ENCODE measurements around the gene CEP20. TPM values are rescaled to one million over a fixed set of nuclear protein-coding genes. Genes with fewer than 3 reads are reported as not detected.

CEP20 gene
- total RNA-seq, 4 donors from 2014 or later: 9.4 to 21.7 (median 20.8) TPM

DNA sequence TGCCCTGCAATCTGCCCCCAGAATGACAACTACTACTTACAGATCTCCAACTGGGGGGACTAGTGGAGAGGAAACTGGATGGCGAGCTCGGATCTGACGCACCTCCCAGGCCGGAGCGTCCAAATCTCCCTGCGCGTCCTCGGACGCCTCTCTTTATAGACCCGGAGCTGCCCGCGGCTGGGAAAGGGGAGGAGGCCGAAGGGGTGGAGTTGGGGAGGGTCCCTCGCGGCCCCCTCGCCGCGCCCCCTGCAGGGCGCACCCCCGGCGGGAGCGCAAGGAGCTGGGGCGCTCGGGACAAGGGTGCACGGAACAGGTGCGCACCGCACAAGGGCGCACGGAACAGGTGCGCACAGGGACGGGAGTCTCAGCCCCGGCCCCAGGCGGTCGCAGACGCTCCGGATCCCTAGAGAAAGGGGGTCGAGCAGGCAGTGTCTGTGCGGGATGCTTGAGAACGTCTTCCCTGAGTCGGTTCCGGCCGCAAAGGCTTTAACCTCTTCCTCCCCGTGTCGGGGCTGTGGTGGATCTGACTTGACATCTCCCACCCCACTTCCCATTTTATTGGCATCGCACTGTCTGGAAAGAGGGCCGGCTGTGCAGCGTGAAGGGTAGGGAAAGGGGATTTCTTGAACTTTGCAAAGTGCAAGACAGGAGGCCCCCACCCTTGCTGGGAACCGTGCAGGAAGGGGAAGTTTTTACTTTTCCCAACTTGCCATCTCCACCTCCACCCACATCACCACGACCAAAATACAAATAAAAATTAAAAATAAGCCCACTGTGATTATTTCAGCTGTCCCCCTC lies 31.3 kb downstream of the CEP20 start, which contains the start of gene MYH11:
Gene MYH11 (minus strand): TSS at position 128 of the 798 bp plus-strand sequence. CDS start 18,776 bp downstream, outside the sequence.
- peak; percentile 79 for TF ChIP-seq POLR2A (IDR thresholded peaks at IDR 0.05)
- TF ChIP-seq, protein P1, sequence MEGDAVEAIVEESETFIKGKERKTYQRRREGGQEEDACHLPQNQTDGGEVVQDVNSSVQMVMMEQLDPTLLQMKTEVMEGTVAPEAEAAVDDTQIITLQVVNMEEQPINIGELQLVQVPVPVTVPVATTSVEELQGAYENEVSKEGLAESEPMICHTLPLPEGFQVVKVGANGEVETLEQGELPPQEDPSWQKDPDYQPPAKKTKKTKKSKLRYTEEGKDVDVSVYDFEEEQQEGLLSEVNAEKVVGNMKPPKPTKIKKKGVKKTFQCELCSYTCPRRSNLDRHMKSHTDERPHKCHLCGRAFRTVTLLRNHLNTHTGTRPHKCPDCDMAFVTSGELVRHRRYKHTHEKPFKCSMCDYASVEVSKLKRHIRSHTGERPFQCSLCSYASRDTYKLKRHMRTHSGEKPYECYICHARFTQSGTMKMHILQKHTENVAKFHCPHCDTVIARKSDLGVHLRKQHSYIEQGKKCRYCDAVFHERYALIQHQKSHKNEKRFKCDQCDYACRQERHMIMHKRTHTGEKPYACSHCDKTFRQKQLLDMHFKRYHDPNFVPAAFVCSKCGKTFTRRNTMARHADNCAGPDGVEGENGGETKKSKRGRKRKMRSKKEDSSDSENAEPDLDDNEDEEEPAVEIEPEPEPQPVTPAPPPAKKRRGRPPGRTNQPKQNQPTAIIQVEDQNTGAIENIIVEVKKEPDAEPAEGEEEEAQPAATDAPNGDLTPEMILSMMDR (IDR thresholded peaks at IDR 0.05): no peak
- TF ChIP-seq POLR2AphosphoS5 (IDR thresholded peaks at IDR 0.05): peak; percentile 81 to 94 (median 85)
- peak within 1 kb of the TSS; percentile 76 to 92 (median 83) for H3K27ac ChIP-seq
- WGBS, 2 donors (ENCODE audit: low coverage in 1 of 2): 2% methylated on average over 39 of the region's 49 CpGs; no CpG with 5 or more reads in 1 of the 2 donors
- H3K36me3 ChIP-seq: no peaks in the 10 kb centered on the region
- in situ Hi-C loops (cut with MboI; ENCODE audit: low pct_ligation_motif_present in 1 of 4, low pct_unique_long_range_greater_than_20kb in 1 of 4, low sequenced_read_pairs in 3 of 4): loop anchor here in 2 of 4 donors (25.0 kb wide), 2 partner anchors 255 to 280 kb away; no protein-coding TSS in a partner anchor
- peaks cover 0 to 21% (median 2%) of the 10 kb centered on the region in 4 donors for H3K4me1 ChIP-seq
- H3K27me3 ChIP-seq: peaks cover 40% of the 10 kb centered on the region
- intact Hi-C loops (cut with DNase I; ENCODE audit: low total_unique reads): loop anchor here (10.0 kb wide), 2 partner anchors 98 to 268 kb away; no protein-coding TSS in a partner anchor
- DNase-seq: peak; percentile 31
- H3K4me3 ChIP-seq: peak within 1 kb of the TSS; percentile 32 to 50 (median 38)
- H3K9me3 ChIP-seq: no peaks in the 10 kb centered on the region

DNA sequence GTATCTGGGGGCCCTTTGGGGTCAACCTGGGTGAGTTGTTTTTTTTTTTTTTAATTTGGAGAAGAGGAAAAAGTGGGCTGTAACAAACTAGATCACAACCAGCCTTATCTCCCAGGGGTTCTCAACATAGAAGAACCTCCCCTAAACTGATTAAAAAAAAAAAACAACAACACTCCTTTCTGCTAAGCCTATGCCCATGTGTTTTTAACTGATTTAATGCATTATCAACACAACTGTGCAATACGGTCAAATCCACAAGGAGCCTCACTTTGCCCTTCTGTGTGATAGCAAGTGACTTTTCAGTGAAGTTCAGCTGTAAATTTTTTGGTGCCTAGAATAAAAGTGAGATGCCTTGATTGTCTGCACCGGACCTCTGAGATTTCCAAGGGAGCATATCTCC lies 32.2 kb downstream of the CEP20 start:
- H3K4me3 ChIP-seq: peak overlapping the region; percentile 6 to 50 (median 34)
- intact Hi-C loops (cut with DNase I; ENCODE audit: low total_unique reads): loop anchor here (10.0 kb wide), 2 partner anchors 99 to 269 kb away; no protein-coding TSS in a partner anchor

GRCh38 chr16:15855704-15856003 lies 32.7 kb downstream of the CEP20 start:
- peak overlapping the region; percentile 76 to 92 (median 83) for H3K27ac ChIP-seq
- in situ Hi-C loops (cut with MboI; ENCODE audit: low pct_ligation_motif_present in 1 of 4, low pct_unique_long_range_greater_than_20kb in 1 of 4, low sequenced_read_pairs in 3 of 4): loop anchor here in 2 of 4 donors (25.0 kb wide), 2 partner anchors 257 to 282 kb away; no protein-coding TSS in a partner anchor
- DNase-seq: no peak
- no peak for TF ChIP-seq EP300 (IDR thresholded peaks at IDR 0.05; ENCODE audit: low read depth)
- no peak for TF ChIP-seq POLR2A (IDR thresholded peaks at IDR 0.05)
- TF ChIP-seq, protein P1 (IDR thresholded peaks at IDR 0.05): no peak
- TF ChIP-seq POLR2AphosphoS5 (IDR thresholded peaks at IDR 0.05): no peak
- no peaks in the 10 kb centered on the region for H3K36me3 ChIP-seq
- H3K9me3 ChIP-seq: no peaks in the 10 kb centered on the region
- peak overlapping the region; percentile 6 to 50 (median 34) for H3K4me3 ChIP-seq
- H3K27me3 ChIP-seq: peaks cover 40% of the 10 kb centered on the region
- H3K4me1 ChIP-seq: peaks cover 0 to 21% (median 2%) of the 10 kb centered on the region in 4 donors
- intact Hi-C loops (cut with DNase I; ENCODE audit: low total_unique reads): loop anchor here (10.0 kb wide), 2 partner anchors 99 to 269 kb away; no protein-coding TSS in a partner anchor
- 29 to 43% methylated on average over 5 of the region's 5 CpGs for WGBS, 2 donors (ENCODE audit: low coverage in 1 of 2)

More for the DNA sequence above, 32.2 kb downstream of the CEP20 start:
- no peak for DNase-seq
- in situ Hi-C loops (cut with MboI; ENCODE audit: low pct_ligation_motif_present in 1 of 4, low pct_unique_long_range_greater_than_20kb in 1 of 4, low sequenced_read_pairs in 3 of 4): loop anchor here in 2 of 4 donors (25.0 kb wide), 2 partner anchors 256 to 281 kb away; no protein-coding TSS in a partner anchor
- Histone ChIP-seq H3K27me3 (peaks cover 40% of the 10 kb centered on the region), H3K27ac (peak overlapping the region; percentile 76 to 92 (median 83)), H3K9me3 (no peaks in the 10 kb centered on the region), H3K36me3 (no peaks in the 10 kb centered on the region), H3K4me1 (peaks cover 0 to 21% (median 2%) of the 10 kb centered on the region in 4 donors)
- no peak for TF ChIP-seq EP300 (IDR thresholded peaks at IDR 0.05; ENCODE audit: low read depth)
- TF ChIP-seq POLR2AphosphoS5 (IDR thresholded peaks at IDR 0.05): no peak
- TF ChIP-seq, protein P1 (IDR thresholded peaks at IDR 0.05): no peak
- TF ChIP-seq POLR2A (IDR thresholded peaks at IDR 0.05): no peak
- 33 to 47% methylated on average over 2 of the region's 2 CpGs for WGBS, 2 donors (ENCODE audit: low coverage in 1 of 2)

Measured in transverse colon (tissue), 4 donors.